MG63 (cell line): ENCODE measurements around the gene NRL. TPM values are rescaled to one million over a fixed set of nuclear protein-coding genes. Genes with fewer than 3 reads are reported as not detected.

Source experiments
- DNase-seq: peaks from one replicate; pipeline ENCODE4 v3.0.0-alpha.2; 2020
- H3K27me3 ChIP-seq: fragments of 250-450 bp; sonication (Bioruptor Pico); 2 replicates; pipeline ENCODE4 v1.5.1; 2020; ENCODE audit warnings: mild to moderate bottlenecking, moderate library complexity
- H3K36me3 ChIP-seq: fragments of 250-450 bp; sonication (Bioruptor Pico); 2 replicates; pipeline ENCODE4 v1.5.1; 2020; ENCODE audit warnings: mild to moderate bottlenecking, moderate library complexity
- H3K4me3 ChIP-seq: fragments of 250-450 bp; sonication (Bioruptor Pico); 2 replicates; pipeline ENCODE4 v1.5.1; 2020; ENCODE audit warnings: mild to moderate bottlenecking, moderate library complexity
- H3K9me3 ChIP-seq: fragments of 250-450 bp; sonication (Bioruptor Pico); 2 replicates; pipeline ENCODE4 v1.5.1; 2020; ENCODE audit warnings: mild to moderate bottlenecking, moderate library complexity
- total RNA-seq: library from RNA; depleted of rRNA; stranded (reverse); fragments of >200 nt; shearing (Covaris generic); gene quantifications from 2 replicates; pipeline ENCODE4 v1.2.3, GENCODE V29; 2014; ENCODE audit warnings: low replicate concordance

NRL gene
- total RNA-seq, 1 experiment from 2014 or later = 4.9 TPM

- Histone ChIP-seq H3K4me3 (peak within 1 kb of the TSS; percentile 94), H3K9me3 (no peaks in the 10 kb centered on the region), H3K27me3 (no peaks in the 10 kb centered on the region), H3K36me3 (peaks cover 35% of the 10 kb centered on the region)
- peak; percentile 94 for DNase-seq
These were observed 32.4 kb upstream of the NRL start, which contains the start of gene RNF31 for GRCh38 chr14:24146978-24147760. RNF31 (plus strand) TSS chr14:24147498; CDS start chr14:24147699, 201 bp downstream.

GRCh38 chr14:24146453-24146977 is 31.8 kb upstream of the NRL start, which contains the start of gene PSME2:
PSME2 (minus strand) TSS chr14:24146610; CDS start chr14:24146581, 29 bp downstream.
- Histone ChIP-seq H3K36me3 (peaks cover 35% of the 10 kb centered on the region), H3K4me3 (peak within 1 kb of the TSS; percentile 94), H3K27me3 (no peaks in the 10 kb centered on the region), H3K9me3 (no peaks in the 10 kb centered on the region)
- peak; percentile 97 for DNase-seq

- no peak for DNase-seq
- H3K9me3 ChIP-seq = no peaks in the 10 kb centered on the region
These were observed 31.1 kb upstream of the NRL start for GRCh38 chr14:24145690-24146452.

GRCh38 chr14:24145219-24145618 is 30.5 kb upstream of the NRL start:
- DNase-seq = no peak
- H3K4me3 ChIP-seq = no peak overlapping the region; the same call in 1 of the 2 replicates
- H3K27me3 ChIP-seq = no peaks in the 10 kb centered on the region
- peaks cover 29% of the 10 kb centered on the region for H3K36me3 ChIP-seq
- H3K9me3 ChIP-seq = no peaks in the 10 kb centered on the region

More at GRCh38 chr14:24145690-24146452, 31.1 kb upstream of the NRL start:
- Histone ChIP-seq H3K36me3 (peaks cover 32% of the 10 kb centered on the region), H3K4me3 (peak overlapping the region; percentile 94), H3K27me3 (no peaks in the 10 kb centered on the region)

DNA sequence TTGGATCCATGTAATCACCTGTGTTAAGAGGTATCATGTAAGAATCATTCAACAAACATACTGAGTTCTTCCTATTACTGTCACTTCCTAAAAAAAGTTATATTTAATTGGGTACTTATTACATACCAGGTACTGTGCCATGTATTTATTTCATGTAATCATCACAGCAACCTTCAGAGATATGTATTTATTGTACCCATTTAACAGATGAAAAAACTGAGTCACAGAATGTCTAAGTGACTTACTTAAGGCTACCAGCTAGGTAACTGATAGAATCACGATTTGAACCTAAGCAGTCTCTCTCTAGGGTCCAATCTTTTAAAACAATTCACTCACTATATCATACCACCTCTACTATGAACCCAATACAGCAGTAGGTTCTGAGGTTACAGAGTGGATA is 29.7 kb upstream of the NRL start:
- peaks cover 27% of the 10 kb centered on the region for H3K36me3 ChIP-seq
- H3K27me3 ChIP-seq = no peaks in the 10 kb centered on the region
- no peaks in the 10 kb centered on the region for H3K9me3 ChIP-seq
- no peak for DNase-seq
- no peak overlapping the region for H3K4me3 ChIP-seq

DNA sequence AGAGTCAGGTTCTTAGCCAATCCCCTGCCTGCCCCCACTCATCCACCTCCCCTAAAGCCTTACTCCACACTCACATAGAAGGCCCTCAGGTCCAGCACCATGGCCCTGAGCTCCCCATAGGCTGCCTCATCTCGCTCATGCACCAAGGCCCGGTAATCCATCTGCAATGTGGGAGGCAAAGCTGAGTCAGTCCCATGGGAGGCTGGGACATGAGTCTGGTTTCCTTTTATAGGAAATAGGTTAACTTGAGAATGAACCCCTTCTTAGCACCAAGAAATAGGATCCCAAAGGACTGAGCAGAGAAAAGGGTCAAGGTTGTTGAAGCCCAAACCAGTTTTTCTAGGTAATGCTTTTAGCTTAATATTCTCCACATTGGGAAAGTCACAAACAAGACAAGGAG is 28.8 kb upstream of the NRL start:
- no peaks in the 10 kb centered on the region for H3K27me3 ChIP-seq
- H3K4me3 ChIP-seq = no peak overlapping the region
- H3K36me3 ChIP-seq = peaks cover 29% of the 10 kb centered on the region
- DNase-seq = no peak
- no peaks in the 10 kb centered on the region for H3K9me3 ChIP-seq

- Histone ChIP-seq H3K4me3 (peak within 1 kb of the TSS; percentile 78), H3K36me3 (peaks cover 31% of the 10 kb centered on the region), H3K27me3 (no peaks in the 10 kb centered on the region), H3K9me3 (no peaks in the 10 kb centered on the region)
- DNase-seq = peak; percentile 98
These were observed 26.5 kb upstream of the NRL start, which contains the start of gene EMC9 for GRCh38 chr14:24141097-24141880. EMC9 (minus strand) TSS chr14:24141591; CDS start chr14:24141304, 287 bp downstream.

GRCh38 chr14:24139272-24139934 is 24.7 kb upstream of the NRL start:
- no peak overlapping the region; the same call in 1 of the 2 replicates for H3K4me3 ChIP-seq
- DNase-seq = no peak
- H3K9me3 ChIP-seq = no peaks in the 10 kb centered on the region
- no peaks in the 10 kb centered on the region for H3K27me3 ChIP-seq
- peaks cover 22% of the 10 kb centered on the region for H3K36me3 ChIP-seq

DNA sequence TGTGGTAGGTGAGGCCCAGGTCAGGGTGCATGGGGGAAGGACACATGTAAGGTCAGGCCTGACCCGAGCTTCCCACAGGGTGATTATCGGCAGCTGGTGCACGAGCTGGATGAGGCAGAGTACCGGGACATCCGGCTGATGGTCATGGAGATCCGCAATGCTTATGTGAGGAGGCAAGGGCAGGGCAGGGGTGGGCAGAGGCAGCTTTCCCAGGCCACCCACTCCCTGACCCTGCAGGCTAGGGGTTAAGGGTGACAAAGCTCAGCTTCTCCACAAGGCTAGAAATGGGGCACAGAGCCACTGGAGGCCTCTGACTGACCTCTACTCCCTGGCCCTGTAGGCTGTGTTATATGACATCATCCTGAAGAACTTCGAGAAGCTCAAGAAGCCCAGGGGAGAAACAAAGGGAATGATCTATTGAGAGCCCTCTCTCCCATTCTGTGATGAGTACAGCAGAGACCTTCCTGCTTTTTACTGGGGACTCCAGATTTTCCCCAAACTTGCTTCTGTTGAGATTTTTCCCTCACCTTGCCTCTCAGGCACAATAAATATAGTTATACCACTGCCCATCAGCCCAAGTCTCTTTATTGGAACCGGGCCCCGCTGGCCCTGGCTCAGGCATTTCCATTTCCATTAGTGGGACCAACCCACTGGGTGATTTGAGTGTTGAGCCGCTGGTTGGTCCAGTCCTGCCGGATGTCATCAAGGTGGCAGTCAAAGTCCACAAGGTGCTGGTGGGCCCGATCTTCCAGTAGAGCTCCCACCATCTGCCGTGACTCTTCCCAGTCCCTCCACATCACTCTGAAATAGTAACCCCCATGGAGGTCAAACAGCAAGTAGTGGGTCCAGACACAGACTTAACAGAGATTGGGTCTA is 23.9 kb upstream of the NRL start:
- peaks cover 18% of the 10 kb centered on the region for H3K36me3 ChIP-seq
- no peak overlapping the region for H3K4me3 ChIP-seq
- no peaks in the 10 kb centered on the region for H3K9me3 ChIP-seq
- H3K27me3 ChIP-seq = no peaks in the 10 kb centered on the region
- DNase-seq = no peak

GRCh38 chr14:24137529-24138395 is 23.0 kb upstream of the NRL start:
- Histone ChIP-seq H3K4me3 (no peak overlapping the region), H3K27me3 (no peaks in the 10 kb centered on the region), H3K36me3 (peaks cover 17% of the 10 kb centered on the region), H3K9me3 (no peaks in the 10 kb centered on the region)
- DNase-seq = no peak

GRCh38 chr14:24136684-24137528 is 22.2 kb upstream of the NRL start:
- peak overlapping the region; percentile 74 for H3K4me3 ChIP-seq
- no peak for DNase-seq
- H3K27me3 ChIP-seq = no peaks in the 10 kb centered on the region
- H3K9me3 ChIP-seq = no peaks in the 10 kb centered on the region
- peaks cover 15% of the 10 kb centered on the region for H3K36me3 ChIP-seq

GRCh38 chr14:24135834-24136683 is 21.3 kb upstream of the NRL start, which contains the start of gene PSME1:
PSME1 (plus strand) TSS chr14:24136194; CDS start chr14:24136263, 69 bp downstream.
- Histone ChIP-seq H3K27me3 (no peaks in the 10 kb centered on the region), H3K9me3 (no peaks in the 10 kb centered on the region), H3K36me3 (peaks cover 15% of the 10 kb centered on the region), H3K4me3 (peak within 1 kb of the TSS; percentile 74)
- DNase-seq = peak; percentile 78

DNA sequence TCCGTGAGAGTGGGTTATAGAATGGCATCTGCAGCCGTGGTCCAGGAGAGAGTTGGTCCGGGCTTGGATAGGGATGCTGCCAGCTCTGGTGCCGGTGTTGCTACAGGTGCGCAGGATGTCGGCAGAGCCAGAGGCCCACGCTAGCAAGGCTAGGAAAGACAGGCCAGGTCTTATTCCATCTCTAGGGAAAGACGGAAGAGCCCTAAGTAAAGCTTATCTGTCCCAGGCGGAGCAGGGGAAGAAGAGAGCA is 20.8 kb upstream of the NRL start:
- no peak for DNase-seq
- H3K27me3 ChIP-seq = no peaks in the 10 kb centered on the region
- peaks cover 15% of the 10 kb centered on the region for H3K36me3 ChIP-seq
- no peaks in the 10 kb centered on the region for H3K9me3 ChIP-seq
- peak overlapping the region; percentile 74 for H3K4me3 ChIP-seq
